Stimulated activated CD8-positive, alpha-beta memory T cell treated with anti-CD3 and anti-CD28 coated beads, Interleukin-15, amount 100 ng/mL, for 48 hours (primary cell): ENCODE data around the gene UBFD1.
"Not testable (repeated sequence)": the region's sequence is repeated elsewhere in the genome, so short reads cannot be mapped to it uniquely, and the experiment has no call there.

Experiments
- DNase-seq, 2 donors: peaks; one replicate each; pipeline ENCODE4 v3.0.0-alpha.2; 2020; ENCODE audit warnings: low read depth in 2 of 2

UBFD1 gene

DNA sequence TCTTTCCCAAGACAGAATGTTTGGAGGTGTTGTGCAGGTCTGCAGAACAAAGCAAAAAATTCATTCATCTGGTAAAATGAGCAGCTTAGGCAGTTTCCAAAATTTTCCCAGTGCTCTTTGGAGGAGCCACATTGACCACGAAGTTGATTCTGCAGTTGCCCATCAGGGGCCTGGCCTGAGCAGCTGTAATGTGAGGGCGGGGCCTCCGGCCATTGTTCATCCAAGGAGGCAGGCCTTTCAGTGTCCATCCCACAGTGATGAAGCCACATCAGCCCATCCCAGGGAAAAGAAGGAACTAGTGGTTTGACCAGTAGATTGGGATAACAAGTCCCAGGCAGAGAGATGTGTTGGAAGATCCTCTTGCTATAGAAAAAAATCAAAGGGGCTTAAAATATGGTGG, 10.1 kb downstream of the UBFD1 start:
- DNase-seq: no peak

DNA sequence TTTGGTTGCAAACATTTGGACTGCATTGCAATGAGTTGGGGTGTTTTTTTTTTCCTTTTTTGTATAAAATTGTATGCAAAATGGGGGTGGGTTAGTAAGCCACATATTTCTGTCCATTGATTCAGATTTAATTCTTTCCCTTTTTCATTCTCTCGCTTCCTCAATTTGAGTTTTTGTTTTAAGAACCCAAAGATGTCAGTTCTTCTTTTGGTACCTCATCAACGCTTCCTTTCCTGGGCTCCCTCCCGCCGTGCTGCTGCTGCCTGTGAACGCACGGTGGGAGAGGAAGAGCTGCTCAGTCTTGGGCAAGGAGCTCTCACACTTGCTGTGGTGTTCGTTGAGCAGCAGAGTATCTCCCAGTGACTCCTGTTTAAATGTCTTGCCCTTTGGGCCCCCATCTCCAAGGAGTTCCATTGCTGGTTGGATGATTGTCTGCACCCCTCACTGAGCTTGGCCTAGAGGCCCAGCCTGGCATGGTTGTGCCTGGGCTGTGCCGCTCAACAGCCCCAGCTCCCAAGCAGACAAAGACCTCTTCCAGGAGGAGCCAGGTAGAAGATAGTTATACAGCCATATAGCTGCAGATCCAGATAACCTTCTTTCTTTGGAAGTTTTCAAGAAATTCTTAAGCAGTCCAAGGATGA, 13.6 kb downstream of the UBFD1 start:
- DNase-seq: no peak

DNA sequence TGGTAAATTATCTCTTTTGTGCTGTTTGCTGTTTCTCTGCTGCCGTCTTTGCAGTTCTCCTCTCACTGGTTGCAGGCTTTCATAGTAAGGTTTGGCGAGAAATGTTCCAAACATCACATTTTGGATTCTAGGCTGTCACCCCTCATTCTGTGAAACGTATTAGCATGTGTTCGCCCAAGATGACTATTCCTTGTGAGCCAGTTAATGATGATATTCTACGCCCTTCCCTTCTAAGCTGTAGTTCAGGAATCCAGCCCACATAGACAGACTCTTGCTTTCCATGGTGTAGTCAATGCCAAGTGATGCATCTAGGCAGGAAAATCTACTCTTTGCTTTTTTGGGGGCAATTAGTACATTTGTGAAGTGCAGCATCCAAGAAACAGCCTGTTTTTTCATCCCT, 14.4 kb downstream of the UBFD1 start:
- DNase-seq: no peak

DNA sequence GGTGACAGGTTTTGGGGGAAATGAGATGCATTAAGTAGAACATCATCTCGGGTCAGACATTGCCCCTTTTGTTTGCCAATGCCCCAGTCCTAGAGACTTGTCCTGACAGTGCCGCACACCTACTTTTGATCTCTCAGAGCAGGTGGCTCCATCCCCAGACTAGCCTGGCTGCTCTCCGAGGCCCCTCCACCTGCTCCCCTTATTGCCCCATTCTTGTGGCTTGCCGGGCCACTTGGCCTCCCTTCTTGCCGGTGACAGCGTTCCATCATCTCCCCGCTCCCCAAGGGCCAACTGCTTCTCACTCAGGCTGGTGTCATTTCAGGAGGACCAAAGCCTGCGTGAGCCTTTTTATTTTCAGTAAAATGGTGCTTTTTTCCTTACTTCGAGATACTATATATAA, 14.9 kb downstream of the UBFD1 start:
- DNase-seq: no peak

DNA sequence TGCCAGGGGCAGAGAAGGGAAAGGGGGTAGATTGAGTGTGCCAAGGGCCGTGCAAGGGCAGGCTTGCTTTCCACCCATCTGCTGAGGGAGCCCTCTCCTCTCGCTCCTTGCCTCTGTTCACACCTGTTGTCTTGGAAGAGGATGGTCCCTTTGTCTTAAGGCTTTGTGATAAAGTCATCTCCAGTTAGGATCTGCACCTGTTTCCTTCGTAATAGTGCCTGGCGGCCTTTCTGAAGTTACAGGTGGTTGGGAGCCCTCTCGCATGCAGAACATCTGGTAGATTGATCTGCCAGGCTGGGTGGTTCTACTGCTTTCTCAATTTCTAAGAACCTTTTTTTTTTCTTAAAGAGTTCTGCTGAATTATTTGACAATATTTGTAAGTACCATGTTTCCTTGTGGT, 16.3 kb downstream of the UBFD1 start:
- DNase-seq: no peak

DNA sequence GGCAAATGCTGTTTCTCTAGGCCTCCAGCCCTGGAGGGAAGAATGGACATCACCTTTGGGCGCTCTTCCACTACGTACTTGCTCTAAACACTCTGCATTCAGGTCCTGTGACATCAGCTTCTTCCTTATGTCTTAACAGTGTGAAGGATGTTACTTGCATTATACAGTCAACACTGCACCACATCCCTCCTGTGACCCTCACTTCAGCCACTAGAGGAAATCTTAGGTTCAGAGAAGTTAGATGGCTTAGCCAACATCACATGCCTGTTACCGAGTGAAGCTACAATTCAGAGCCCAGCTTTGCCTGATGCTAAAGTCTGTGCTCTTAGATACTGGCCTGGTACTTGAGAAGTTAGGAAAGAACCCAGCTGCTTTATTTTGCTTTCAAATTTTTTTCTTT, 18.3 kb downstream of the UBFD1 start:
- no peak for DNase-seq

DNA sequence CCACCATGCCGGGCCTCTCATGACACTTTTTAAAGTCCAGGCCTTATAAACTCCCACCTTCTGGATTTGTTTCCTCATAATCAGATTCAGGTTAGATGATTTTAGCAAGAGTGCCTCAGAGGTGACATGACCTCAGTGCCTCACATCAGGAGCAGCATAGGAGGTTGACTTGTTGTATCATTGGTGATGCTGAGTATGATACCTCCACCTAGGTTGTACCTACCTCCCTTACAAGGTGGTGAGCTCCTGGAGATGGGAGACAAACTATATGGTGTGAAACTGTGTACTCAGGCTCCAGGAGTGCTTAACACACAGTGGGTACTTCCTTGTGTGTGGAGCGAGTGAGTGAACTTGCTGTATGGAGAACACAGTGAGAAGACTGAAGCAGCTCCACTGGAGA, 20.0 kb downstream of the UBFD1 start:
- DNase-seq: no peak

DNA sequence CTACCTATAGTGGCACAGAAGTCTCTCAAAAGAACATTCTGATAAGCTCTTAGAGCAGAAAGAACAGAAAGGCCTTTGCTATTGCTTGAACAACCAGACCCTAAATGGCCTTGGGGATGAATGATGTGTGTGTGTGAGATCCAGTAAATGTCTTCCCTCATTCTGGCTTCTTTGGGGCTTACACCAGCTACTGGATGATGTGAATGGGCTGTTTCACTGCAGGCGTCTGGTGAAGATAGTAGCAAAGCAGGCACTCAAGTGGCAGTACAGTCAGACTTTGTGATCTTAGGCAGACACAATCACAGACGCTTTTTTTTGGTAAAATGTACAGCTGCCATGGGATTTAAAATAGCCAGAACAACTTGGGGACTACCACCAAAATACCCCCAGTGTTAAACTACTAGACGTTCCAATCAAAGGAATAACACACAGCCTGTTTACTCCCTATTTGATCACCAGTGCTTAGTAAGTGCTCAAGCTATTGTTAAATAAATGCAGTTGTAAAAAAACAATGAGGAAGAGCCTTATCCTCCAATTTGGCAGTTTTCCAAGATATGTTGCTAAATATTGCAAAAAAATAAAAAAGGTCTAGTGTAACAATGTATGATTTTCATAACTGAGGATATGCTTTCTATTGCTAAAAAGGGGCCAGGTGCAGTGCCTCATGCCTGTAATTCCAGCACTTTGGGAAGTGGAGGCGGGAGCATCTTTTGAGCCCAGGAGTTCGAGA, 20.7 kb downstream of the UBFD1 start:
- no peak for DNase-seq

DNA sequence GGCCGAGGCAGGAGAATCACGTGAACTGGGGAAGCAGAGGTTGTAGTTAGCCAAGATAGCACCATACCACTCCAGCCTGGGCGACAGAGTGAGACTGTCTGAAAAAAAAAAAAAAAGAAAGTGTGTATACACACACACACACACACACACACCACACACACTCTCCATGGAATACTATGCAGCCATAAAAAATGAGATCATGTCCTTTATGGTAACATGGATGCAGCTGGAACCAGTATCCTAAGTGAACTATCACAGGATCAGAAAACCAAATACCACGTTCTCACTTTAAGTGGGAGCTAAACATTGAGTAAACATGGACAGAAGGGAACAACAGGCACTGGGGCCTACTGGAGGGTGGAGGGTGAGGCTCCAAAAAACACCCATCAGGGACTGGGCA, 21.8 kb downstream of the UBFD1 start:
- DNase-seq: no peak

DNA sequence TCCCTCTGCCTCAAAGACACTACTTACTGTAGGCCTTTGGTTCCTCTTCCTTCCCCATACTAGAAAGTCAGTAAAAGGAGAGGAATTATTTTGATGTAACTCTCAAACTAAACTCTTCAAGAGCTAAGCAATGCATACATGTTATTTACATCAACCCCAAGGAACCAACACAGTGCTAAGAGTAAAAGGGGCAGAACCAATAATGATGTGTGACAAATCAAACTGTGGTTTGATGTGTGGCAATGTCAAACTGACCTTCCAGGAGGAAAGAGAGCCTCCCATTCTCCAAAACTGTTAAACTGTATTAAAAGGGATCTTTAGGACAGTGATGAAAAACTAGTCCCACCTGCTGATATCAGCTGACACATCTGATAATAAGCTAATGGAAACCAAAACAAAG, 22.9 kb downstream of the UBFD1 start:
- no peak for DNase-seq

DNA sequence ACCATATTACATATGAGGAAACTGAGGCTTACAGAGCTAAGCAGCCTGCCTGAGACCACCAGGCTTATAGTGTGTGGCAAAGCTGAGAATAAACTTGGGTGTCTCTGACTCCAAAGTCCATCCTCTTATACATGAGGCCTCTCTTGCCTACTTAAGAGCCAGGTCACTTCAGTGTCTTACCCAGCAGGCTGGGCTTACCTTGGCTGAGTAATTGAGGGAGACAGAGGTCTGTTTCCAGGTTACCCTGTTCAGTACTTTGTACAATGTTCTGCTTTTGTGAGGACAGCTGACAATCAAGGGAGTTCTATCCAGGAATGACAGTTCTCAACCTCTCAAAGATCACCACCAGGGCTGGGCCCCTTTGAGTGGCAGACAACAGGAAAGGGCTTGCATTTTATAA, 24.2 kb downstream of the UBFD1 start:
- no peak for DNase-seq

DNA sequence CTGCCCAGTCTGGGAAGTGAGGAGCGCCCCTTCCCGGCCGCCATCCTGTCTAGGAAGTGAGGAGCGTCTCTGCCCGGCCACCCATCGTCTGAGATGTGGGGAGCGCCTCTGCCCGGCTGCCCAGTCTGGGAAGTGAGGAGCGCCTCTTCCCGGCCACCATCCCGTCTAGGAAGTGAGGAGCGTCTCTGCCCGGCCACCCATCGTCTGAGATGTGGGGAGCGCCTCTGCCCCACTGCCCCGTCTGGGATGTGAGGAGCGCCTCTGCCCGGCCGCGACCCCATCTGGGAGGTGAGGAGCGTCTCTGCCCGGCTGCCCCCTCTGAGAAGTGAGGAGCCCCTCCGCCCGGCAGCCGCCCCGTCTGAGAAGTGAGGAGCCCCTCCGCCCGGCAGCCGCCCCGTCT, 25.7 kb downstream of the UBFD1 start:
- not testable (repeated sequence) for DNase-seq

DNA sequence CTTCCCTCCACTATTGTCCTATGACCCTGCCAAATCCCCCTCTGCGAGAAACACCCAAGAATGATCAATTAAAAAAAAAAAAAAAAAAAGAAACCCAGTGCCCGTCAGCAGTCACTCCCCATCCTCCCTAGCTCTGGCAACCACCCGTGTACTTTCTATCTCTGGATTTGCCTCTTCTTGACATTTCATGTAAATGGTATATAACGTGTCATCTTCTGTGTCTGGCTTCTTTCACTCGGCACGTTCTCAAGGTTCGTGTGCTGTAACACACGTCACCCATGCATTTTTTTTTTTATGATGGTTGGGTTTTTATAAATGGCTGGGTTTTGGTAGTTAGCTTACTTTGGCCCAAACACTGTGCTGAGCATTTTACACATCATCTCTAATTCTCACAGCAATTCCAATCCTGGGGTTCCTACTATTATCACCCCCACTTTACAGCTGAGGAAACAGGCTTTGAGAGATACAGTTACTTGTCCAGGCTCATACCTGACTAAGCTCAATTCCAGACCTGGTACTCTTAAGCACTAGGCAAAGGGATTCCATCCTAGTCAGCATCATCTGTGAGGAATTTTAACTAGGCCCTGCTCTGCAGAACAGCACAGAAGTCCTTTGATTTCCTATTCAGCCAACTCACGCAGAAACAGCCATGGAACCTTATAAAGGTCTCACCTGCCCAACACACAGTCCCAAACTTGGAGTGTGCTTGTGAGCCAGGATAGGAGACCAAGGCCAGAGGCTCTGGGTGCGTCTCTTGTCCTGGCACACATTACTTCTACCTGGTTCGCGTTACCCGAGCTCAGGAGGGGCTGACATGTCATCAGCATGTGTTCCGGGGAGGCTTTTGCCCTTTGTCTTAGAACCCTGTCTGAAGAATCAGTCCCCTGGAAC, 26.9 kb downstream of the UBFD1 start:
- no peak for DNase-seq

DNA sequence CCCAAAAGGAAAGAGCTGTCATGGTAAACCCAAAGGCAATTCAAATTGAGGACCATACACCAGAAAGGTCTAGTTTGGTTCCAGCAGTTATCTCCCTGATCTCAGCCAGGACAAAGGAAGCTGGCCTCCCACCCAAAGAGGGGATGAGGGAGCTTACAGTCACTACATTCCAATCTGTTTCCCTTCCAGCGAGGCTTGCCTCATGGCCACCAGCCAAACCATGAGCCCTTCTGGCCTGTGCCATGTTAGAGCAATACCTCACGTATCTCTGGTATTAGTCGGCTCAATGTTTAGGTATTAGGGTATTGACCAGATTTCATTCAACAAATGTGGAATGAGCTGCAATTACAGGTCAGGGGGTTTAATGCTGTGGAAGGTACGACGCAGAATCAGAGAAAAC, 30.2 kb downstream of the UBFD1 start:
- no peak for DNase-seq

DNA sequence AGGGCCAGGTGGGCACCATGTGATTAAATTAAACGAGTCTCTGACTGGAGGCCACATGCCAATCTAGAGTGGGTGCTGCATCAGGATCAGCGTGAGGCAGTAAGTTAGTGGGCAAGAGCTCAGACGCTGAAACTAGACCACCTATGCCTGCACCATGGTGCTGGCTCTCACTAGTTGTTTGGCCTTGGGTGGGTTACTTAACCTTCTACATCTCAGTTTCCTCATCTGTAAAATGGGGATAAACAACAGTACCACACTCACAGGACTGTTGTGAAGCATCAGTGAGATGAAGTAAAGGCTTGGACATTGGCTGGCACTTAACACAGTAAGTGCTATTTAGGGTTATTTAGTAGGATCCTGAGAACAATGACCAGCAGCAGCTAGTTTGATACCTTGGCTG, 32.7 kb downstream of the UBFD1 start:
- no peak for DNase-seq

DNA sequence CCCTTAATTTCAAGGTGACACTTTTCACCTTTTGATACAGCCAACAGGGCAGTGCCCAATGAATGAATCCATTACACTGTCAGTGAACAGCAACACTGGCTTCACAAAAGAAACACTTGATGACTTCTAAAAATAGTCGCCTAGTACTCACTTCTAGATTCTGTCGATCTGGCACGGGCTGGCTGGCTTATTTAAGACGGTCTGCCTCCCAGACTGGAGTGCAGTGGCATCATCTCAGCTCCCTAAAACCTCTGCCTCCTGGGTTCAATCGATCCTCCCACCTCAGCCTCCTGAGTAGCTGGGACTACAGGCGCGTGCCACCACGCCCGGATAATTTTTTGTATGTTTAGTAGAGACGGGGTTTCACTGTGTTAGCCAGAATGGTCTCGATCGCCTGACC, 36.7 kb downstream of the UBFD1 start:
- DNase-seq: no peak

DNA sequence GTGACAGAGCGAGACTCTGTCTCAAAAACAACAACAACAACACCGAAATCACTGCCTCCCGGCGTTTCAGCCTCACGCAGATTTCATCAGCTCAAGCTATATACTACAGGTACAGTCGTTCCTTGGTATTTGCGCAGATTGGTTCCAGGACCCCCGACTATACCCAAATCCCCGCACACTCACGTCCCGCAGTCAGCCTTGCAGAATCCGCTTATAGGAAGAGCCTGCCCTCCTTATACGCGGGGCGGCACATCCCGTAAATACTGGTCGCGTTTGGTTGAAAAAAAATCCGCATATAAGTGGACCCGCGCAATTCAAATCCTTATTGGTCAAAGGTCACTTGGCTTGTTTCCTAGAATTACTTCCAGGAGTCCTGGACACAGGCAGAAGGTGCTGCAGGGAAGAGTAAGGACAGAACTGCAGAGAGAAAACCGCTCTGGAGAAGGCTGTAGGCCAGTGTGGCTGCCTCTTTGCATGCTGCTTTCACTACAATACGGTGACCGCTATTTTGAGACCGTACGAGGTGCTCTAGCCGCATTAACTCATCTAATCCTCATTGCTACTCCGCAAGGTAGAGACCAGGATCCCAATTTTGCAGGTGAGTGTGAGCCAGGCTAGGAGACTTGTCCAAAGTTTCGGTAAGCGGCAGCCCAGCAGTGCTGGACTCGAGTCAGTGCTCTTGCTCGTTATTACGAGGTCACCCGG, 37.9 kb downstream of the UBFD1 start:
- DNase-seq: no peak

DNA sequence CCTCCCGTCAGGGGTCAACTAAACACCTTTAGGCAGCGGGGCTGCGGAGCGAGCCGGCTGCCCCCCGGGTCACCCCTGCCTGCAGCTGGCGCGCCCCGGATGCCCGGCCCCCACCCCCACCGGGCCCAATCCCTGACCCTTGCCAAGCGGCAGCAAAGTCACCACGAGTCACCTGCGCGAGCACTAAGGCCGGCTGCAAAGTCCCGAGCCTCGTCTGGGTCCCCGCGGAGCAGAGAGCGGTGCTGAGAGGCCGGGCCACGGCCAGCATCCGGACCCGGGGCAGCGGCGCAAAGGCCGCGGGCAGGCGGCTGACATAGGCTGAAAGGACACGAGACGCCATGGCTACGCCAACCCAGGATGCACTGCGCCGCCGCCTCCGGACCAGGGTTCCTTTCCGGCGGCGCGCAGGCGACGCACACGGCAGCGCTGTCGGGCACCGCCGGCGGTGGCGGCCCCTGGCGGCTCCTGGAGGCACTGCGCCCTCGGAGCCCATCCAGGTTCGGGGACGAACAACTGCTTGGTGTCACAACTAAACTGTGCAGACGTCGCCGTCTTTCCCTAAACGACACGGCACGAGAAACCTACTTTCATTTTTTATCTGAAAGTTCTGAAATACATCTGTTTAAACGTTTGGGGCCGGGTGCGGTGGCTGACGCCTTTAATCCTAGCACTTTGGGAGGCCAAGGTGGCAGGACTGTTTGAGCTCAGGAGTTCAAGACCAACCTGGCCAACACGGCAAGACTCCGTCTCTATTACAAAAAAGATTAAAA, 38.6 kb downstream of the UBFD1 start, which contains the start of gene NDUFAB1:
NDUFAB1 (minus strand) TSS at position 366 of the 770 bp plus-strand sequence; CDS start at position 340, 26 bp downstream.
- DNase-seq: peak; percentile 83 to 86

DNA sequence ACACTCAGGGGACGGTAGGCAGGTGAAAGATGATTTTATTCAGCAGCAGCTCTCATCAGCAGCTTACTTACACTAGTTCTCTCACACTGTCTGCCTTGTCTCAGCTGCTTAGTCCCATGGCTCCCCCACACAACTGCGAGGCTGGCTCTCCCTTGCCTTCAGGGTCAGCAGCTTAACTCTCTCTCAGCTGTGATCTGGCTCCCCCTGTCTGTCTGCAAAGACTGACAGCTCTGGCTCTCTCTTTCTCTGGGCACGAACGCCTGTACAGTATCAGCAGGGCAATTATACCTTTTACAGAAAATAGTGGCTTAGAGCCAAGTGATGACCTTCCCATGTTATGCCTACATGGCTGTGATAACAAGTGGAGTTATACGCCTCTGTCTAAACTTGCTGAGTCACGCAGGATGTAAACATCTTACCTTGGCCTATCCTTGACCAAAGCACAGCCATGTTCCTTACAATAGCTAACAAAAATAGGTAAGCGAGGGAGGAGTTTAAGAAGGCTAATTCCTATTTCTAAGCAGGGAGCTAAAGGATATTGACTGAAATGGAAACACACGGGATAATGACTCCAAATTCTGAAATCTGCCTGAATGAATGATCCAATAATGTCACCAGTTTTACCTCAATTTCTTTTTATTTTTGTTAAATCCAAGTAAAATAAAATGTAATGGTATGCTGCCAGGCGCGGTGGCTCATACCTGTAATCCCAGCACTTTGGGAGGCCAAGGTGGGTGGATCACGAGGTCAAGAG, 39.7 kb downstream of the UBFD1 start:
- no peak for DNase-seq

DNA sequence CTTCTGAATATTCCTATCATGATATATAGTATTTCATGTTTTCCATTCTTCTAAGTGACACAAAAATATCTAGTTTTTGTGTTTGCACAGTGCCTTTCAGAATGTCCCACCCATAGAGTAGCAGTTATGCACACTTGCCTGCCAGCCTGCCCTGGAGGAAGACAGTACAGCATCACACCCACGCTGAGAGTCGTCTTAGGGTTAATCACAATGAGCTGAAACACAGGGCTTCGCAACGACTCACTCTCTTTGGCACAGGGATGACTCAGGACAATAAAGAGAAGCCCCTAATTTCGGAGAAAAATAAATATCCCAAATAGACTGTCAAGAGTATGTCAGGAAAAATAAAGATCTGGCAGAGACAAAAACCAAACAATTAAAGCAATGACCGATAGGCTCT, 50.2 kb downstream of the UBFD1 start:
- no peak for DNase-seq

DNA sequence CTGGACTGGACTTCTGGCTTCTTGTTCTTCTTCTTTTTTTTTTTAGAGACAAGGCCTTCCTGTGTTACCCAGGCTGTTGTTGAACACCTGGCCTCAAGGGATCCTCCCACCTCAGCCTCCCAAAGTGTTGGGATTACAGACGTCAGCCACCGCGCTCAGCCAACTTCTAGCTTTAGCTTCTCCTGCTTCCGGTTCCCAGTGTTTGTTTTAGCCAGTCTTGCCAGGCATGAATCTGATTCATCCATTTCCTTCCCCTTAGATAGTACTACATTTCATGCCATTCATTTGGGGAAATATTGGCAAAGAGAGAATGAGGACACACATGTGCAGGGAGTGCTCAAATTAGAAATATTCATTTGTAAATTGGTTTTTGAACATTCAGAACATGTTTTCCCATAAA, 50.7 kb downstream of the UBFD1 start:
- DNase-seq: no peak
